Pulmonary artery endothelial cell (primary cell): ENCODE data around the gene CFAP20. TPM values are rescaled to one million over a fixed set of nuclear protein-coding genes. Genes with fewer than 3 reads are reported as not detected.

Experiments
- DNase-seq: peaks from one replicate; pipeline ENCODE4 v3.0.0-alpha.2; 2011; ENCODE audit warnings: low read depth, low spot score
- total RNA-seq: library from RNA; depleted of rRNA; stranded (reverse); fragments of >200 nt; gene quantifications from 2 replicates; pipeline ENCODE4 v1.2.3, GENCODE V29; 2014

CFAP20 gene
- total RNA-seq, 1 donor from 2014 or later, result 41.7 TPM

- no peak for DNase-seq
Measured at GRCh38 chr16:58125041-58125440, 4.1 kb downstream of the CFAP20 start.

- no peak for DNase-seq
Measured at GRCh38 chr16:58124601-58124915, 4.6 kb downstream of the CFAP20 start.

- DNase-seq, result no peak
Measured at GRCh38 chr16:58123896-58124600, 5.1 kb downstream of the CFAP20 start.

GRCh38 chr16:58121132-58121531 is 8.0 kb downstream of the CFAP20 start:
- no peak for DNase-seq

- DNase-seq, result no peak
Measured at GRCh38 chr16:58120234-58120633, 8.9 kb downstream of the CFAP20 start.

GRCh38 chr16:58119509-58119845 is 9.7 kb downstream of the CFAP20 start:
- DNase-seq, result no peak

- DNase-seq, result no peak
Measured at GRCh38 chr16:58118801-58119508, 10.2 kb downstream of the CFAP20 start.

GRCh38 chr16:58116529-58116928 is 12.7 kb downstream of the CFAP20 start:
- no peak for DNase-seq

- no peak for DNase-seq
Measured at GRCh38 chr16:58116081-58116480, 13.1 kb downstream of the CFAP20 start.

- no peak for DNase-seq
Measured at GRCh38 chr16:58114827-58115825, 14.1 kb downstream of the CFAP20 start.

GRCh38 chr16:58111302-58111627 is 17.9 kb downstream of the CFAP20 start:
- DNase-seq, result no peak

GRCh38 chr16:58110571-58111301 is 18.4 kb downstream of the CFAP20 start:
- no peak for DNase-seq

- DNase-seq, result no peak
Measured at GRCh38 chr16:58109881-58110280, 19.3 kb downstream of the CFAP20 start.

GRCh38 chr16:58109330-58109729 is 19.9 kb downstream of the CFAP20 start:
- DNase-seq, result no peak

GRCh38 chr16:58107709-58108108 is 21.5 kb downstream of the CFAP20 start:
- no peak for DNase-seq

GRCh38 chr16:58107228-58107627 is 22.0 kb downstream of the CFAP20 start:
- no peak for DNase-seq

- no peak for DNase-seq
Measured at GRCh38 chr16:58105631-58106030, 23.6 kb downstream of the CFAP20 start.

- no peak for DNase-seq
Measured at GRCh38 chr16:58102665-58103392, 26.4 kb downstream of the CFAP20 start.

- DNase-seq, result no peak
Measured at GRCh38 chr16:58099956-58100300, 29.3 kb downstream of the CFAP20 start.

GRCh38 chr16:58099097-58099955 is 29.9 kb downstream of the CFAP20 start:
- DNase-seq, result no peak
